IMR-90 (cell line): ENCODE results near the gene PALMD. TPM values are rescaled to one million over a fixed set of nuclear protein-coding genes. Genes with fewer than 3 reads are reported as not detected.

ENCODE experiments used
- ATAC-seq: fragments of 200-7000 bp; cut with Tn5 transposase; 2 replicates; pipeline ENCODE4 v1.9.1; 2020; ENCODE audit warnings: low read depth, mild to moderate bottlenecking, moderate library complexity
- BruUV-seq: library from RNA; stranded (reverse); fragments of 400-500 nt; replicated peaks from 2 replicates; lab custom pipeline; 2021; lab: Mats Ljungman, UMichigan
- CTCF ChIA-PET: fragments of 300-600 bp; formaldehyde crosslinking; extraction: SDS; loops from one replicate; lab custom pipeline; 2021; ENCODE audit warnings: antibody characterized with exemption; lab: Yijun Ruan, JAX
- POLR2A ChIA-PET: fragments of 300-600 bp; sonication (Branson Sonifier 250); formaldehyde crosslinking; loops from one replicate; lab custom pipeline; 2022; ENCODE audit warnings: antibody characterized with exemption; ENCODE audit not compliant: unreplicated experiment; lab: Charles Lee
- DNase-seq: peaks from one replicate; pipeline ENCODE4 v3.0.0; 2013
- H2AFZ ChIP-seq: replicated peaks from 2 replicates; pipeline ENCODE3; 2013; ENCODE audit warnings: low read length, mild to moderate bottlenecking; ENCODE audit not compliant: poor library complexity
- H2AK5ac ChIP-seq: 2 replicates; pipeline ENCODE4 v1.6.1; 2013; ENCODE audit warnings: low read depth, low read length, inconsistent platforms
- H2AK9ac ChIP-seq: replicated peaks from 2 replicates; pipeline ENCODE3; 2013; ENCODE audit warnings: mild to moderate bottlenecking, low read depth, low read length, moderate library complexity; ENCODE audit not compliant: poor library complexity
- H2BK120ac ChIP-seq: 2 replicates; pipeline ENCODE4 v1.6.1; 2013; ENCODE audit warnings: low read depth, low read length, inconsistent platforms
- H2BK15ac ChIP-seq: 3 replicates; pipeline ENCODE4 v1.6.1; 2013; ENCODE audit warnings: low read depth, low read length, inconsistent platforms
- H2BK20ac ChIP-seq: 2 replicates; pipeline ENCODE4 v1.6.1; 2013; ENCODE audit warnings: low read depth, mild to moderate bottlenecking, inconsistent platforms, low read length, moderate library complexity
- H2BK5ac ChIP-seq: 2 replicates; pipeline ENCODE4 v1.6.1; 2013; ENCODE audit warnings: mild to moderate bottlenecking, low read depth, low read length, inconsistent platforms; ENCODE audit not compliant: poor library complexity, severe bottlenecking
- H3K14ac ChIP-seq: replicated peaks from 2 replicates; pipeline ENCODE4 v1.6.1; 2013; ENCODE audit warnings: low read depth, low read length, inconsistent platforms
- H3K18ac ChIP-seq: 2 replicates; pipeline ENCODE4 v1.6.1; 2013; ENCODE audit warnings: low read depth, low read length, control low read depth
- H3K23ac ChIP-seq: 2 replicates; pipeline ENCODE4 v1.6.1; 2013; ENCODE audit warnings: low read depth, low read length, inconsistent platforms
- H3K27ac ChIP-seq: 2 replicates; pipeline ENCODE4 v1.5.1; 2013; ENCODE audit warnings: mild to moderate bottlenecking, control low read depth, low read length; ENCODE audit not compliant: insufficient read depth
- H3K27me3 ChIP-seq: 2 replicates; pipeline ENCODE4 v1.6.1; 2013; ENCODE audit warnings: low read length; ENCODE audit not compliant: control insufficient read depth, insufficient read depth
- H3K36me3 ChIP-seq: 2 replicates; pipeline ENCODE4 v1.6.1; 2013; ENCODE audit warnings: low read length, mixed read lengths; ENCODE audit not compliant: control insufficient read depth, insufficient read depth
- H3K4ac ChIP-seq: 2 replicates; pipeline ENCODE4 v1.6.1; 2013; ENCODE audit warnings: low read depth, low read length, inconsistent platforms
- H3K4me1 ChIP-seq: 2 replicates; pipeline ENCODE4 v1.6.1; 2013; ENCODE audit warnings: low read length, mixed read lengths; ENCODE audit not compliant: control insufficient read depth, insufficient read depth
- H3K4me2 ChIP-seq: 2 replicates; pipeline ENCODE4 v1.6.1; 2013; ENCODE audit warnings: low read depth, mild to moderate bottlenecking, control low read depth, low read length, moderate library complexity
- H3K4me3 ChIP-seq: 2 replicates; pipeline ENCODE4 v1.5.1; 2013; ENCODE audit warnings: low read depth, mild to moderate bottlenecking, control low read depth, low read length, moderate library complexity; ENCODE audit not compliant: insufficient read depth
- H3K56ac ChIP-seq: 2 replicates; pipeline ENCODE4 v1.6.1; 2013; ENCODE audit warnings: low read length, inconsistent platforms; ENCODE audit not compliant: insufficient read depth; ENCODE audit errors: extremely low read depth
- H3K79me1 ChIP-seq, 2 experiments: 2 replicates each; pipeline ENCODE4 v1.6.1; 2013; ENCODE audit warnings: low read length in 2 of 2, inconsistent platforms in 1 of 2, low read depth in 1 of 2
- H3K9ac ChIP-seq: 2 replicates; pipeline ENCODE4 v1.6.1; 2013; ENCODE audit warnings: low read depth, low read length, control low read depth
- H3K9me1 ChIP-seq: 2 replicates; pipeline ENCODE4 v1.6.1; 2013; ENCODE audit warnings: low read length, inconsistent platforms; ENCODE audit not compliant: insufficient read depth
- H3K9me3 ChIP-seq: 2 replicates; pipeline ENCODE4 v1.6.1; 2013; ENCODE audit warnings: low read length; ENCODE audit not compliant: control insufficient read depth, insufficient read depth
- H4K20me1 ChIP-seq: 2 replicates; pipeline ENCODE4 v1.6.1; 2013; ENCODE audit warnings: low read length, inconsistent platforms; ENCODE audit not compliant: insufficient read depth
- H4K5ac ChIP-seq: 2 replicates; pipeline ENCODE4 v1.6.1; 2013; ENCODE audit warnings: mild to moderate bottlenecking, low read depth, low read length, control low read depth
- H4K8ac ChIP-seq, 2 experiments: 2 replicates each; pipeline ENCODE4 v1.6.1; 2013; ENCODE audit warnings: low read depth in 2 of 2, low read length in 2 of 2, control low read depth in 1 of 2, inconsistent platforms in 1 of 2
- H4K91ac ChIP-seq: 2 replicates; pipeline ENCODE4 v1.6.1; 2013; ENCODE audit warnings: low read depth, low read length, inconsistent platforms; ENCODE audit not compliant: insufficient read depth
- BHLHE40 ChIP-seq: fragments of 150-350 bp; IDR thresholded peaks from 2 replicates; pipeline ENCODE4 v1.6.1; 2016; ENCODE audit warnings: mild to moderate bottlenecking, low read depth, low read length
- CEBPB ChIP-seq: IDR thresholded peaks from 2 replicates; pipeline ENCODE4 v1.6.1; 2012; ENCODE audit warnings: low read depth, low read length, improper control_type of control experiment
- CHD1 ChIP-seq: IDR thresholded peaks from 2 replicates; pipeline ENCODE4 v1.6.1; 2012; ENCODE audit warnings: low read depth, low read length, improper control_type of control experiment
- CTCF ChIP-seq: conservative IDR thresholded peaks from 2 replicates; pipeline ENCODE4 v1.5.1; 2012; ENCODE audit warnings: mild to moderate bottlenecking, low read depth, low read length, improper control_type of control experiment
- ELK1 ChIP-seq: fragments of 150-350 bp; IDR thresholded peaks from 2 replicates; pipeline ENCODE4 v1.6.1; 2016; ENCODE audit warnings: low read depth, mild to moderate bottlenecking, low read length, moderate library complexity, borderline replicate concordance
- FOS ChIP-seq: fragments of 150-350 bp; IDR thresholded peaks from 2 replicates; pipeline ENCODE4 v1.6.1; 2016; ENCODE audit warnings: low read depth, low read length
- MAFK ChIP-seq: IDR thresholded peaks from 2 replicates; pipeline ENCODE4 v1.6.1; 2012; ENCODE audit warnings: low read depth, low read length, improper control_type of control experiment
- MAZ ChIP-seq: IDR thresholded peaks from 2 replicates; pipeline ENCODE4 v1.6.1; 2012; ENCODE audit warnings: low read depth, mild to moderate bottlenecking, low read length, improper control_type of control experiment, moderate library complexity, borderline replicate concordance
- MXI1 ChIP-seq: IDR thresholded peaks from 2 replicates; pipeline ENCODE4 v1.6.1; 2012; ENCODE audit warnings: low read depth, mild to moderate bottlenecking, low read length, moderate library complexity, borderline replicate concordance
- NFE2L2 ChIP-seq: fragments of 150-350 bp; IDR thresholded peaks from 2 replicates; pipeline ENCODE4 v1.6.1; 2016; ENCODE audit warnings: low read depth, mild to moderate bottlenecking, low read length
- POLR2A ChIP-seq: IDR thresholded peaks from 2 replicates; pipeline ENCODE4 v1.6.1; 2012; ENCODE audit warnings: mild to moderate bottlenecking, low read depth, low read length
- RAD21 ChIP-seq: IDR thresholded peaks from 2 replicates; pipeline ENCODE4 v1.6.1; 2012; ENCODE audit warnings: low read length, improper control_type of control experiment
- RCOR1 ChIP-seq: IDR thresholded peaks from 2 replicates; pipeline ENCODE4 v1.6.1; 2012; ENCODE audit warnings: mild to moderate bottlenecking, low read length, improper control_type of control experiment; ENCODE audit not compliant: insufficient replicate concordance
- RFX5 ChIP-seq: IDR thresholded peaks from 2 replicates; pipeline ENCODE4 v1.8.0; 2012; ENCODE audit warnings: low read depth, mild to moderate bottlenecking, low read length, moderate library complexity
- SMC3 ChIP-seq: fragments of 150-350 bp; IDR thresholded peaks from 2 replicates; pipeline ENCODE4 v1.6.1; 2016; ENCODE audit warnings: low read depth, mild to moderate bottlenecking, antibody characterized with exemption, low read length, moderate library complexity
- USF2 ChIP-seq: fragments of 150-350 bp; IDR thresholded peaks from 2 replicates; pipeline ENCODE4 v1.6.1; 2017; ENCODE audit warnings: mild to moderate bottlenecking, antibody characterized with exemption, low read length, low read depth
- WGBS, 2 experiments: methylation state at CpG; one replicate each; pipeline versions ENCODE4 v1.1.5 to v1.1.7; 2013; ENCODE audit warnings: missing lambda C conversion rate in 2 of 2; ENCODE audit not compliant: insufficient read length in 1 of 2; ENCODE audit errors: extremely low coverage in 2 of 2; 5-methylcytosine and 5-hydroxymethylcytosine counted together
- dilution Hi-C: fragments of 300-500 bp; cut with HindIII; formaldehyde crosslinking; loops from one replicate; pipeline ENCODE4 v1.14.3; 2018; ENCODE audit warnings: low sequenced_read_pairs; ENCODE audit not compliant: unreplicated experiment
- in situ Hi-C: fragments of 300-500 bp; cut with MboI; formaldehyde crosslinking; loops from 3 replicates; pipeline ENCODE4 v1.14.3; 2019; ENCODE audit warnings: low sequenced_read_pairs, inconsistent platforms, mixed read lengths
- intact Hi-C: fragments of 100-400 bp; cut with micrococcal nuclease; formaldehyde crosslinking; loops from 2 replicates; pipeline ENCODE4 v1.10.0; 2022
- polyA plus RNA-seq, 3 experiments: library from polyadenylated mRNA; depleted of rRNA; stranded (reverse); fragments of >200 nt; gene quantifications; 2 replicates each; pipeline ENCODE4 v1.2.3, GENCODE V29; 2012; ENCODE audit warnings: low replicate concordance in 1 of 3
- total RNA-seq: library from RNA; depleted of rRNA; stranded (reverse); fragments of >200 nt; gene quantifications from 2 replicates; pipeline ENCODE4 v1.2.3, GENCODE V29; 2012

Gene PALMD
- total and polyA plus RNA-seq, 2 of the 4 experiments (the other 2 are of a cell fraction) = 0.51 to 0.72 TPM

GRCh38 chr1:99646868-99647267 is 955 bp downstream of the PALMD start:
- Histone ChIP-seq H3K9me3 (no peaks in the 10 kb centered on the region), H3K18ac (no peak overlapping the region), H4K8ac (no peak overlapping the region), H4K20me1 (no peaks in the 10 kb centered on the region), H2BK15ac (no peak overlapping the region), H2AFZ (no peak overlapping the region), H3K4me2 (no peak overlapping the region), H3K4me1 (peaks cover 14% of the 10 kb centered on the region), H3K9me1 (peaks cover 4% of the 10 kb centered on the region; the same call in 1 of the 2 replicates), H2AK9ac (no peak overlapping the region), H3K56ac (no peak overlapping the region), H4K5ac (no peak overlapping the region), H3K4ac (no peak overlapping the region), H2BK5ac (no peak overlapping the region), H3K27me3 (no peaks in the 10 kb centered on the region), H2AK5ac (no peak overlapping the region), H3K36me3 (no peaks in the 10 kb centered on the region), H3K27ac (no peak overlapping the region), H3K4me3 (no peak overlapping the region), H2BK20ac (no peak overlapping the region), H4K91ac (no peak overlapping the region), H3K9ac (no peak overlapping the region), H3K79me1 (no peaks in the 10 kb centered on the region), H3K23ac (no peak overlapping the region), H2BK120ac (no peak overlapping the region), H3K14ac (no peak overlapping the region)
- dilution Hi-C loops = no loop called here
- no TSS peak for BruUV-seq
- DNase-seq (no peak), ATAC-seq (no peak)
- ChIA-PET POLR2A (no interaction called here), CTCF (interaction anchor here (0.8 to 1.3 kb wide), 4 partner anchors 10 to 41 kb away, joined by 3 to 4 read pairs (median 3); no protein-coding TSS in a partner anchor)
- no peak for TF ChIP-seq MXI1
- no peak for TF ChIP-seq RFX5
- no peak for TF ChIP-seq SMC3
- TF ChIP-seq CEBPB = no peak
- no peak for TF ChIP-seq MAZ
- no peak for TF ChIP-seq BHLHE40
- TF ChIP-seq NFE2L2 = no peak
- no peak for TF ChIP-seq RCOR1
- no peak for TF ChIP-seq CHD1
- no peak for TF ChIP-seq POLR2A
- no peak for TF ChIP-seq ELK1
- TF ChIP-seq FOS = no peak
- no peak for TF ChIP-seq CTCF
- no peak for TF ChIP-seq MAFK
- no peak for TF ChIP-seq USF2
- no peak for TF ChIP-seq RAD21
- no CpG with 5 or more reads among the region's 5 CpGs for WGBS, 2 experiments
- in situ Hi-C loops = no loop called here
- intact Hi-C loops = no loop called here
